GM12878 (cell line): ENCODE data around the gene SEC31B. TPM values are rescaled to one million over a fixed set of nuclear protein-coding genes. Genes with fewer than 3 reads are reported as not detected.

Experiments
- CBX3 ChIP-seq: fragments of 200-600 bp; sonication (generic); IDR thresholded peaks from 2 replicates; pipeline ENCODE4 v1.6.1; 2016; ENCODE audit warnings: low read depth, borderline replicate concordance
- E2F4 ChIP-seq: IDR thresholded peaks from 2 replicates; pipeline ENCODE4 v1.6.1; 2012; ENCODE audit warnings: low read depth, low read length, improper control_type of control experiment
- EED ChIP-seq: sonication (generic); IDR thresholded peaks from 2 replicates; pipeline ENCODE4 v1.6.1; 2016; ENCODE audit warnings: antibody characterized with exemption, low read depth
- HCFC1 ChIP-seq: fragments of 150-350 bp; IDR thresholded peaks from 2 replicates; pipeline ENCODE4 v1.6.1; 2014; ENCODE audit warnings: low read length
- PML ChIP-seq: IDR thresholded peaks from 2 replicates; pipeline ENCODE4 v1.6.1; 2012; ENCODE audit warnings: low read length, inconsistent platforms
- POLR2AphosphoS2 ChIP-seq: IDR thresholded peaks from 2 replicates; pipeline ENCODE4 v1.6.1; 2011; ENCODE audit warnings: low read depth, mild to moderate bottlenecking, low read length, improper control_type of control experiment, moderate library complexity
- PRDM15 ChIP-seq: fragments of 450-650 bp; formaldehyde crosslinking; IDR thresholded peaks from 2 replicates; pipeline ENCODE4 v1.4.0; 2020; ENCODE audit warnings: mild to moderate bottlenecking, moderate library complexity
- SIN3A ChIP-seq: IDR thresholded peaks from 2 replicates; pipeline ENCODE4 v1.6.1; 2012; ENCODE audit warnings: low read depth, low read length, improper control_type of control experiment
- SP1 ChIP-seq: IDR thresholded peaks from one replicate; pipeline ENCODE4 v1.6.1; 2011; ENCODE audit warnings: low read depth, low read length
- polyA plus RNA-seq, 11 experiments: library from polyadenylated mRNA; depleted of rRNA in 4 of 11; unstranded in 6 of 11; stranded (reverse) in 5 of 11; fragments of >200 nt; fragmentation: Nextera tagmentation in 4 of 11; fragmentation: Illumina TruSeq in 1 of 11; extraction: Ambion mirVana in 4 of 11; extraction: Trizol in 1 of 11; gene quantifications; 1 replicate in 1 of 11; 2 replicates in 10 of 11; pipeline versions ENCODE4 v1.2.1 to v1.2.3, GENCODE V29; 2011 to 2016; ENCODE audit warnings: inconsistent platforms in 2 of 11, missing spikeins in 2 of 11, low read depth in 1 of 11
- total RNA-seq, 4 experiments: library from RNA; depleted of rRNA in 3 of 4; stranded (reverse); fragments of >200 nt in 3 of 4; fragmentation: Illumina TruSeq in 1 of 4; extraction: Trizol in 1 of 4; gene quantifications; 2 replicates each; pipeline versions ENCODE4 v1.2.1 to v1.2.3, GENCODE V29; 2013 to 2021

Gene SEC31B
- total and polyA plus RNA-seq, 10 of the 15 experiments (the other 5 are each of a cell fraction or from before 2014, with no cell fraction given) = 3.4 to 24.3 (median 9.9) TPM

GRCh38 chr10:100438674-100439315 is 80.9 kb downstream of the SEC31B start (continued):
- TF ChIP-seq PRDM15 (CRISPR knock-in tag) = no peak
- TF ChIP-seq POLR2AphosphoS2 = no peak
- TF ChIP-seq HCFC1 = no peak
- TF ChIP-seq E2F4 = no peak
- TF ChIP-seq SIN3A = no peak
- no peak for TF ChIP-seq PML
- no peak for TF ChIP-seq EED
- TF ChIP-seq SP1 = no peak
- no peak for TF ChIP-seq CBX3

Other genes with a start within 250 kb of the SEC31B start
- 75.0 and 79.8 TPM in 2 replicates for gene BLOC1S2, start 233.2 kb downstream of the SEC31B start, total RNA-seq (2014; rRNA removed)
- 66.2 and 75.1 TPM in 2 replicates for gene BLOC1S2, start 233.2 kb downstream of the SEC31B start, total RNA-seq (2014; rRNA removed; fragmentation: Illumina TruSeq; extraction: Trizol)
- gene BLOC1S2, start 233.2 kb downstream of the SEC31B start, total RNA-seq (2021) = 54.4 and 58.6 TPM in 2 replicates
- gene BLOC1S2, start 233.2 kb downstream of the SEC31B start, polyA plus RNA-seq (2011; rRNA removed) = 71.7 and 117 TPM in 2 replicates
- gene BLOC1S2, start 233.2 kb downstream of the SEC31B start, polyA plus RNA-seq (2014; fragmentation: Illumina TruSeq; extraction: Trizol) = 66.9 and 71.3 TPM in 2 replicates
- 100 to 1,000 TPM; 106 to 120 TPM for gene BLOC1S2, start 233.2 kb downstream of the SEC31B start, polyA plus RNA-seq (2014; fragmentation: Nextera tagmentation; extraction: Ambion mirVana)
- gene BLOC1S2, start 233.2 kb downstream of the SEC31B start, polyA plus RNA-seq (2014; rRNA removed) = 79.2 and 94.4 TPM in 2 replicates
- gene BLOC1S2, start 233.2 kb downstream of the SEC31B start, polyA plus RNA-seq (2016; fragmentation: Nextera tagmentation; extraction: Ambion mirVana) = 100 to 1,000 TPM; 147 to 164 TPM
- gene PKD2L1, start 189.6 kb downstream of the SEC31B start, total RNA-seq (2014; rRNA removed) = 0.17 and 0.22 TPM in 2 replicates
- 0.14 TPM in 1 of 2 replicates, not detected in the other for gene PKD2L1, start 189.6 kb downstream of the SEC31B start, total RNA-seq (2014; rRNA removed; fragmentation: Illumina TruSeq; extraction: Trizol)
- 0.05 and 0.08 TPM in 2 replicates for gene PKD2L1, start 189.6 kb downstream of the SEC31B start, total RNA-seq (2021)
- 0.05 and 0.06 TPM in 2 replicates for gene PKD2L1, start 189.6 kb downstream of the SEC31B start, polyA plus RNA-seq (2011; rRNA removed)
- gene PKD2L1, start 189.6 kb downstream of the SEC31B start, polyA plus RNA-seq (2014; fragmentation: Illumina TruSeq; extraction: Trizol) = 0.09 and 0.27 TPM in 2 replicates
- not detected for gene PKD2L1, start 189.6 kb downstream of the SEC31B start, polyA plus RNA-seq (2014; fragmentation: Nextera tagmentation; extraction: Ambion mirVana)
- gene PKD2L1, start 189.6 kb downstream of the SEC31B start, polyA plus RNA-seq (2014; rRNA removed) = not detected in 2 replicates
- gene PKD2L1, start 189.6 kb downstream of the SEC31B start, polyA plus RNA-seq (2016; fragmentation: Nextera tagmentation; extraction: Ambion mirVana) = not detected
- 108 and 117 TPM in 2 replicates for gene SCD, start 172.6 kb downstream of the SEC31B start, total RNA-seq (2014; rRNA removed)
- 91.3 and 103 TPM in 2 replicates for gene SCD, start 172.6 kb downstream of the SEC31B start, total RNA-seq (2014; rRNA removed; fragmentation: Illumina TruSeq; extraction: Trizol)
- gene SCD, start 172.6 kb downstream of the SEC31B start, total RNA-seq (2021) = 171 and 188 TPM in 2 replicates
- 250 and 279 TPM in 2 replicates for gene SCD, start 172.6 kb downstream of the SEC31B start, polyA plus RNA-seq (2011; rRNA removed)
- gene SCD, start 172.6 kb downstream of the SEC31B start, polyA plus RNA-seq (2014; fragmentation: Illumina TruSeq; extraction: Trizol) = 181 and 230 TPM in 2 replicates
- 10 to 100 TPM; 77.5 to 86.1 TPM for gene SCD, start 172.6 kb downstream of the SEC31B start, polyA plus RNA-seq (2014; fragmentation: Nextera tagmentation; extraction: Ambion mirVana)
- gene SCD, start 172.6 kb downstream of the SEC31B start, polyA plus RNA-seq (2014; rRNA removed) = 119 and 131 TPM in 2 replicates
- 10 to 100 TPM; 68.7 to 70.2 TPM for gene SCD, start 172.6 kb downstream of the SEC31B start, polyA plus RNA-seq (2016; fragmentation: Nextera tagmentation; extraction: Ambion mirVana)
- gene WNT8B, start 56.9 kb downstream of the SEC31B start, total RNA-seq (2014; rRNA removed) = not detected in 2 replicates
- gene WNT8B, start 56.9 kb downstream of the SEC31B start, total RNA-seq (2014; rRNA removed; fragmentation: Illumina TruSeq; extraction: Trizol) = not detected in 2 replicates
- not detected in 2 replicates for gene WNT8B, start 56.9 kb downstream of the SEC31B start, total RNA-seq (2021)
- not detected in 2 replicates for gene WNT8B, start 56.9 kb downstream of the SEC31B start, polyA plus RNA-seq (2011; rRNA removed)
- not detected in 2 replicates for gene WNT8B, start 56.9 kb downstream of the SEC31B start, polyA plus RNA-seq (2014; fragmentation: Illumina TruSeq; extraction: Trizol)
- gene WNT8B, start 56.9 kb downstream of the SEC31B start, polyA plus RNA-seq (2014; fragmentation: Nextera tagmentation; extraction: Ambion mirVana) = not detected
- not detected in 2 replicates for gene WNT8B, start 56.9 kb downstream of the SEC31B start, polyA plus RNA-seq (2014; rRNA removed)
- not detected for gene WNT8B, start 56.9 kb downstream of the SEC31B start, polyA plus RNA-seq (2016; fragmentation: Nextera tagmentation; extraction: Ambion mirVana)
- gene NDUFB8, start 10.0 kb upstream of the SEC31B start, total RNA-seq (2014; rRNA removed) = 344 and 365 TPM in 2 replicates
- 230 and 249 TPM in 2 replicates for gene NDUFB8, start 10.0 kb upstream of the SEC31B start, total RNA-seq (2014; rRNA removed; fragmentation: Illumina TruSeq; extraction: Trizol)
- gene NDUFB8, start 10.0 kb upstream of the SEC31B start, total RNA-seq (2021) = 203 and 211 TPM in 2 replicates
- 214 and 287 TPM in 2 replicates for gene NDUFB8, start 10.0 kb upstream of the SEC31B start, polyA plus RNA-seq (2011; rRNA removed)
- 169 and 180 TPM in 2 replicates for gene NDUFB8, start 10.0 kb upstream of the SEC31B start, polyA plus RNA-seq (2014; fragmentation: Illumina TruSeq; extraction: Trizol)
- 100 to 1,000 TPM; 475 to 572 TPM for gene NDUFB8, start 10.0 kb upstream of the SEC31B start, polyA plus RNA-seq (2014; fragmentation: Nextera tagmentation; extraction: Ambion mirVana)
- 421 and 443 TPM in 2 replicates for gene NDUFB8, start 10.0 kb upstream of the SEC31B start, polyA plus RNA-seq (2014; rRNA removed)
- 100 to 1,000 TPM; 500 to 536 TPM for gene NDUFB8, start 10.0 kb upstream of the SEC31B start, polyA plus RNA-seq (2016; fragmentation: Nextera tagmentation; extraction: Ambion mirVana)
- gene HIF1AN, start 16.1 kb upstream of the SEC31B start, total RNA-seq (2014; rRNA removed) = 5.5 and 6.2 TPM in 2 replicates
- 14.1 and 14.8 TPM in 2 replicates for gene HIF1AN, start 16.1 kb upstream of the SEC31B start, total RNA-seq (2014; rRNA removed; fragmentation: Illumina TruSeq; extraction: Trizol)
- 32.2 TPM in 2 replicates for gene HIF1AN, start 16.1 kb upstream of the SEC31B start, total RNA-seq (2021)
- 15.5 and 22.4 TPM in 2 replicates for gene HIF1AN, start 16.1 kb upstream of the SEC31B start, polyA plus RNA-seq (2011; rRNA removed)
- gene HIF1AN, start 16.1 kb upstream of the SEC31B start, polyA plus RNA-seq (2014; fragmentation: Illumina TruSeq; extraction: Trizol) = 15.9 and 19.7 TPM in 2 replicates
- 1 to 10 TPM; 1.9 to 2.2 TPM for gene HIF1AN, start 16.1 kb upstream of the SEC31B start, polyA plus RNA-seq (2014; fragmentation: Nextera tagmentation; extraction: Ambion mirVana)
- gene HIF1AN, start 16.1 kb upstream of the SEC31B start, polyA plus RNA-seq (2014; rRNA removed) = 10.6 and 14.5 TPM in 2 replicates
- 10 to 100 TPM; 35.7 to 37.2 TPM for gene HIF1AN, start 16.1 kb upstream of the SEC31B start, polyA plus RNA-seq (2016; fragmentation: Nextera tagmentation; extraction: Ambion mirVana)
- not detected in 2 replicates for gene PAX2, start 225.7 kb upstream of the SEC31B start, total RNA-seq (2014; rRNA removed)
- not detected in 2 replicates for gene PAX2, start 225.7 kb upstream of the SEC31B start, total RNA-seq (2014; rRNA removed; fragmentation: Illumina TruSeq; extraction: Trizol)
- not detected in 2 replicates for gene PAX2, start 225.7 kb upstream of the SEC31B start, total RNA-seq (2021)
- not detected in 2 replicates for gene PAX2, start 225.7 kb upstream of the SEC31B start, polyA plus RNA-seq (2011; rRNA removed)
- not detected in 2 replicates for gene PAX2, start 225.7 kb upstream of the SEC31B start, polyA plus RNA-seq (2014; fragmentation: Illumina TruSeq; extraction: Trizol)
- gene PAX2, start 225.7 kb upstream of the SEC31B start, polyA plus RNA-seq (2014; fragmentation: Nextera tagmentation; extraction: Ambion mirVana) = not detected
- not detected in 2 replicates for gene PAX2, start 225.7 kb upstream of the SEC31B start, polyA plus RNA-seq (2014; rRNA removed)
- not detected for gene PAX2, start 225.7 kb upstream of the SEC31B start, polyA plus RNA-seq (2016; fragmentation: Nextera tagmentation; extraction: Ambion mirVana)